Measurements from ENCODE around the gene FDXR. TPM values are rescaled to one million over a fixed set of nuclear protein-coding genes. Genes with fewer than 3 reads are reported as not detected.

Gene FDXR
- total and polyA plus RNA-seq, 9 of the 15 experiments (the other 6 are each of a cell fraction or from before 2014, with no cell fraction given): 0.89 to 70.7 (median 30.9) TPM

GRCh38 chr17:74868251-74868907, 4.4 kb downstream of the FDXR start (continued):
- TF ChIP-seq, protein P1, sequence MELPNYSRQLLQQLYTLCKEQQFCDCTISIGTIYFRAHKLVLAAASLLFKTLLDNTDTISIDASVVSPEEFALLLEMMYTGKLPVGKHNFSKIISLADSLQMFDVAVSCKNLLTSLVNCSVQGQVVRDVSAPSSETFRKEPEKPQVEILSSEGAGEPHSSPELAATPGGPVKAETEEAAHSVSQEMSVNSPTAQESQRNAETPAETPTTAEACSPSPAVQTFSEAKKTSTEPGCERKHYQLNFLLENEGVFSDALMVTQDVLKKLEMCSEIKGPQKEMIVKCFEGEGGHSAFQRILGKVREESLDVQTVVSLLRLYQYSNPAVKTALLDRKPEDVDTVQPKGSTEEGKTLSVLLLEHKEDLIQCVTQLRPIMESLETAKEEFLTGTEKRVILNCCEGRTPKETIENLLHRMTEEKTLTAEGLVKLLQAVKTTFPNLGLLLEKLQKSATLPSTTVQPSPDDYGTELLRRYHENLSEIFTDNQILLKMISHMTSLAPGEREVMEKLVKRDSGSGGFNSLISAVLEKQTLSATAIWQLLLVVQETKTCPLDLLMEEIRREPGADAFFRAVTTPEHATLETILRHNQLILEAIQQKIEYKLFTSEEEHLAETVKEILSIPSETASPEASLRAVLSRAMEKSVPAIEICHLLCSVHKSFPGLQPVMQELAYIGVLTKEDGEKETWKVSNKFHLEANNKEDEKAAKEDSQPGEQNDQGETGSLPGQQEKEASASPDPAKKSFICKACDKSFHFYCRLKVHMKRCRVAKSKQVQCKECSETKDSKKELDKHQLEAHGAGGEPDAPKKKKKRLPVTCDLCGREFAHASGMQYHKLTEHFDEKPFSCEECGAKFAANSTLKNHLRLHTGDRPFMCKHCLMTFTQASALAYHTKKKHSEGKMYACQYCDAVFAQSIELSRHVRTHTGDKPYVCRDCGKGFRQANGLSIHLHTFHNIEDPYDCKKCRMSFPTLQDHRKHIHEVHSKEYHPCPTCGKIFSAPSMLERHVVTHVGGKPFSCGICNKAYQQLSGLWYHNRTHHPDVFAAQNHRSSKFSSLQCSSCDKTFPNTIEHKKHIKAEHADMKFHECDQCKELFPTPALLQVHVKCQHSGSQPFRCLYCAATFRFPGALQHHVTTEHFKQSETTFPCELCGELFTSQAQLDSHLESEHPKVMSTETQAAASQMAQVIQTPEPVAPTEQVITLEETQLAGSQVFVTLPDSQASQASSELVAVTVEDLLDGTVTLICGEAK (IDR thresholded peaks at IDR 0.05): peak; percentile 77
- TF ChIP-seq, protein P1 (CRISPR knock-in tag; IDR thresholded peaks at IDR 0.05): no peak
- TF ChIP-seq MBD2 (IDR thresholded peaks at IDR 0.05; ENCODE audit: borderline replicate concordance, low read depth) (0 out of 2 replicates have a peak, but pooled peaks have one; percentile 28), TRIM24 (IDR thresholded peaks at IDR 0.05) (peak in 1 of 2 experiments; percentile 72; a peak in 3 of 4 replicates), CBFA2T3 (IDR thresholded peaks at IDR 0.05) (peak; percentile 85), SRF (CRISPR knock-in tag; IDR thresholded peaks at IDR 0.05) (peak in 1 of 2 experiments; percentile 65; a peak in 1 of 4 replicates), FOXA1 (IDR thresholded peaks at IDR 0.05; ENCODE audit: borderline replicate concordance) (no peak), BCOR (IDR thresholded peaks at IDR 0.05) (peak; percentile 60), DACH1 (IDR thresholded peaks at IDR 0.05; ENCODE audit: partially characterized antibody) (no peak), SOX6 (IDR thresholded peaks at IDR 0.05) (peak; percentile 81), NEUROD1 (IDR thresholded peaks at IDR 0.05; ENCODE audit: borderline replicate concordance, low read depth, low read length, partially characterized antibody) (peak; percentile 48), ZFX (CRISPR knock-in tag; IDR thresholded peaks at IDR 0.05) (peak; percentile 51), LEF1 (IDR thresholded peaks at IDR 0.05) (peak; percentile 89), SPI1 (IDR thresholded peaks at IDR 0.05; ENCODE audit: borderline replicate concordance, low read depth, low read length) (peak; percentile 27; the same call in 1 of the 2 replicates)
- TF ChIP-seq, protein P2, sequence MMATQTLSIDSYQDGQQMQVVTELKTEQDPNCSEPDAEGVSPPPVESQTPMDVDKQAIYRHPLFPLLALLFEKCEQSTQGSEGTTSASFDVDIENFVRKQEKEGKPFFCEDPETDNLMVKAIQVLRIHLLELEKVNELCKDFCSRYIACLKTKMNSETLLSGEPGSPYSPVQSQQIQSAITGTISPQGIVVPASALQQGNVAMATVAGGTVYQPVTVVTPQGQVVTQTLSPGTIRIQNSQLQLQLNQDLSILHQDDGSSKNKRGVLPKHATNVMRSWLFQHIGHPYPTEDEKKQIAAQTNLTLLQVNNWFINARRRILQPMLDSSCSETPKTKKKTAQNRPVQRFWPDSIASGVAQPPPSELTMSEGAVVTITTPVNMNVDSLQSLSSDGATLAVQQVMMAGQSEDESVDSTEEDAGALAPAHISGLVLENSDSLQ (IDR thresholded peaks at IDR 0.05): peak; percentile 75
- TF ChIP-seq, protein P3, sequence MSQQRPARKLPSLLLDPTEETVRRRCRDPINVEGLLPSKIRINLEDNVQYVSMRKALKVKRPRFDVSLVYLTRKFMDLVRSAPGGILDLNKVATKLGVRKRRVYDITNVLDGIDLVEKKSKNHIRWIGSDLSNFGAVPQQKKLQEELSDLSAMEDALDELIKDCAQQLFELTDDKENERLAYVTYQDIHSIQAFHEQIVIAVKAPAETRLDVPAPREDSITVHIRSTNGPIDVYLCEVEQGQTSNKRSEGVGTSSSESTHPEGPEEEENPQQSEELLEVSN (IDR thresholded peaks at IDR 0.05; ENCODE audit: borderline replicate concordance in 1 of 2, extremely low read depth in 1 of 2, insufficient read depth in 1 of 2, insufficient read length in 1 of 2, low read depth in 1 of 2, low read length in 1 of 2, poor library complexity in 1 of 2, severe bottlenecking in 1 of 2): peak in 1 of 2 experiments; percentile 37
